NCI-H1436 (cell line): ENCODE results near the gene BBX.

ENCODE experiments used
- DNase-seq: peaks from one replicate; lab custom pipeline; 2025; lab: John Stamatoyannopoulos, UW

BBX gene

DNA sequence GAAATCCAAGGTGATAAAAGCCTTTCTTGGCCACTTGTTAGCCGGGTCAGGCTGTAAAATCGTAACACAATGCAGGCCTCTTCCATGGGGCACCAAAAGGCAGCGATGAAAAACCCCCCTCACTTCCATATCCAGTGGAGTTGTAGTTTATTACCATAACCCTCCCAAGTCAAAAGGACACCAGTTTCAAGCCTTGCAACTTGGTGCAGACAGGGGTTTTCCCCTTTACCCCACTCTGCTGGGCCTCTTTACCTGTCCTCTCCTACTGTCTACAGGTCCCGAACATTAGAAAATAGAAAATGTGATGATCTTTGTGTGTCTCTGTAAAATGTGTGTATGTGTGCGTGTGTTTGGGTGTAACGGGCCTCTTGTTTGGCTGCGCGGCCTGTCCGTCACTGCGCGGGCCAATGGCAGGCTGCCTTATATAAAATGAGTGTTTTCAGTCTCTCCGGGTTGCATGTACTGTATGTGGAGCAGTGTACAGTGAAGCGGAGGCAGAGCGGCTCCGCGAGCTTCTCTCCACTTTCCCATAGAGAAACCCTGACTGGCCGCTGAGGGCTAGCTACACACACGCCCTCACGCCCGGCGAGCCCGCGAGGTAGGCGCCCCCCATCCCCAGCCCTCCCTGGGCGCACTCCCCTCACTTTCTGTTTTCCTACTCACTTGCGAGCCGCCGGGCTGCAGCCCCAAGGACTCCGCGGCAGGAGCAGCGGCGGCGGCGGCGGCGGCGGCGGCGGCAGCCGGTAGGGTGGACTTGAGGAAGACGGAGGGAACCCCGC lies at the start of gene BBX:
Gene BBX, plus strand, starts transcription at position 453 of the 779 bp plus-strand sequence. CDS start 187,499 bp downstream, outside the sequence.
- peak; percentile 86 for DNase-seq

DNA sequence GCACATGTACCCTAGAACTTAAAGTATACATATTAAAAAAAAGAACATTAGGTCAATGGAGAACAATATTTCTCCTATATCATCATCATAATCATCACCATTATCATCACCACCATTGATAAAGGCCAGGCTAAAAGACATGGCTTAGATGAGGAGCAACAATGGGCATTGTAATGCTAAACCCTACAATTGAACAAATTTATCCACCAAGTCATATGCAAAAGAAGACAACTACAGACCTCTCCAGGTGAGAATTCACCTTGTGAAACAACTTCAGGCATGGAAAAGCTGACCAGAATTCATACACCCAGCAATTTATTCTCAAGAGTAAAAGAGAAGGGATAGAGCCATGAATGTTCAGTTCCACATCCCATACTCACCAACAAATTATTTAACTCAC lies 46.3 kb upstream of the BBX start:
- DNase-seq = no peak

- no peak for DNase-seq
These were observed 35.3 kb upstream of the BBX start for GRCh38 chr3:107487490-107487889.

- DNase-seq = no peak
These were observed 33.8 kb upstream of the BBX start for GRCh38 chr3:107488942-107489341.

DNA sequence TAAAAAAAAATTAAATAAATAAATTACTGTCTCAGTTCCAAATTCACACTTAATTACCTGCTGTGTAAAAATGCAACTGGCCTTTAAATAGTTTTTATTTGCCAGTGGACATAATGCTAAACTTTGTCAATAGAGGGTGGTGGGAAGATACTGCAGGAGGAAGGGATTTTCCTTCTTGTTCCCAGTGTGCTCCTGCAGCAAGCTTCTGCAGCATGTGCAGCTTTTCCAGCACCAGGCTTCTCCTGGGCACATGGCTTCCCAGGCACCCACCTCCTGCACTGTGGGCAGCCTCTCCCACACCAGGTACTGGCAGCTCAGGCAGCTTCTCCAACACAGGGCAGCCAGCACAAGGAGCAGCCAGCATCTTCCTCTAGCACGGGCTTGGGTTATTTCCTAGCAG lies 29.6 kb upstream of the BBX start:
- no peak for DNase-seq

DNA sequence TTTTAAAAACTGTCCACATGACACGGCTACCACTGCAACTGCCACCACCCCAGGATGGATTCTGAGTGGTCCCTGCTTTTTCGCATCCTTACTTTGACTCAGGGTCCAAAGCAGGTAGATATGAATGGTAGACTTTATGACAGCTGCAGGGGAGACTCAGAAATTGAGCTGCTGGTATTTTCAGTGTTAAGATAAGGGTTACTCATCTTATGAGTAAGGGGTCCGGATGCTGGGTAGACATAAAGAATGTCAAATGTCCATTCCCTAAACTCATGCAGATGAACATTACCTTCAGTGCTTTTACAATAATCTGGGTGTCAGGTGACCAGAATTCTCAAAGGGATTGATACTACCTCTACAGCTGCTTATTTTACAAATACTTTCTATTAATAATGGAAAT lies 25.9 kb upstream of the BBX start:
- no peak for DNase-seq

DNA sequence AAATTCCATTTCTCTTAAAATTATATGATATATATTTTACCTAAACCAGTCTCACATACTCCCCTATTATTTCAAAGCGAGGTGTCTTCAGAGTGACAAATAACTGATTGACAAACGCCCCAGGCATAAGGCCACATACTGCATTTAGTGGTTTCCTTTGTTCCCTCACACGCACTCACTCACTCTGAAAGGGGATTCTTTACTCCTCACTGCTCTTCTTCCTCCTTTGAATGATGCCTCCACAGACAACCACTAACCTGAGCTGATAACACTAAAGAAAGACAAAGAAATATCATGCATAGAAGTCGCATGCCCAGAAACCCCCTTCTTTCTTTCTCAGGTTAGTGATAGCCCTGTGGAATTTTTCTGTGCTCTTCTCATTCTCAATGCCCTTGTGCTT lies 24.1 kb upstream of the BBX start:
- no peak for DNase-seq

- DNase-seq = no peak
These were observed 16.3 kb upstream of the BBX start for GRCh38 chr3:107506458-107506857.

DNA sequence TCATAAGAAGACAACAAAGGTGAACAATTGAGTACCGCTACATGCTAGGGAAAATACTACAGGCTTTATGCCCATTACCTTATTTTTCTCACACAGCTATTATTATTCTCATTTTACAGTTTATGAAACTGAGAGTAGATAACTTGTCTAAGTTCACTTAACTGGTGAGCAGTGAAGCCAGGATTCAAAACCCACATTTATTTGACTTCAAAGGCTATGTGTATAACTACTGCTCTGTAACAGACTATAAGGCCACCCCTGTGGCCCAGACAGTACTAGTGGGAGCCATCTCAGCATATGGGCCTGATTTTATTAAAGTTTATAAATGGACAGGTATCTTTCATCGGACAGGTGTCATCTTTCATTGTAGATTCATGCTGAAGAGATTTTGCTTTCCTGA lies 14.4 kb upstream of the BBX start:
- no peak for DNase-seq

DNA sequence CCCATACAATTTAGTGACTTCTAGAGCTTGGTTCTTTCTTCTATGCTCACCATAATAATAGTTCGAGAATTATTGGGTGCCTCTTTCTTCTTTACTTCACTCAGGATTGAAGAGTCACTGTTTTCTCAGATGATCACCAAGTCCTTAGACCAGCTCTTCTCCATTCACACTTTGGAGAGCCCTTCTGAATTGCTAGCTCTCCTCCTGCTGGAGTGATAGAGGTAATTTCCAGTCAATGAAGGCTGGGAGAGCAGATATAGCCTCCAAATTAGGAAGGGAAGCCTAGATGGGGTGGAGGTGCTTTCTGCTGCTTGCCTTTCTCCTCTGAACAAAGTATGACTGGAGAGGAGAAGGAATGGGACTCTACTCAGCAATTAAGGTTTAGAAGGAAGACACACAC lies 10.7 kb upstream of the BBX start:
- DNase-seq = no peak

DNA sequence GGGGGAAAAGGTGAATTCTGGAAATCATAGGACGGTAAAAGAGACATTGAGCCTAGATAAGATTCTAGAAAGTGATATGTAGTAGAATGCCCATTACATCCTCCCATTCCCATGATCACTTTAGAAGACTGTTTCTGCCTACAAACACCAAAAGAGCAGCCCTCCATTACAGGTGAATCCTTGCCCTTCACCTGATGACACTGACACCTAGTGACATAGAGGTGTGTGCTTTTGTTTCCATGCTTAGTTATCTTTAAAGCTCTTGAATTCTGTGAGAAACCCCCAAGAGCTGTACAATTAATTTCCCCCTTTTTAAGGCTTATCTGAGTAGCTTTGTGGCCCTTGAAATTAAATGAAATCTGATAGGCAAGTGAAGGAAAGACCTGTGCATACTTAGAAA lies 8.3 kb upstream of the BBX start:
- no peak for DNase-seq

DNA sequence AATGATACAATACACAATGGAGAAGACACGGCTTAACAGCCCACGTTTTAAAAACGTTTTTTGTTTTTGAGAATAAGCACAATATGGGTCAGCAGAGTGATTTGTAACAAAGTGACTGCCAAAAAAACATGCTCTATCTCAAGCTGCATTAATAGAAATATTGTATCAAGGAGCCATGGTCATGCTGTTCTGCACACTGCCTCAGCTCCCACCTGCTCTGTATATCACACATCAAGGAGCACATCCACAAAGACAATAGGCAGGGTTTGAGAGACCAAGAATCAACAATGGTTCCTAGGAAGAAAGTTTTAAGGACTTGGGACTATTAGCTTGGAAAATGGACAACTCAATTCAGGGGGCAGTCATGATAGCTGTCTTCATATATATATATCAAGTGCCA lies 6.3 kb upstream of the BBX start:
- DNase-seq = no peak

DNA sequence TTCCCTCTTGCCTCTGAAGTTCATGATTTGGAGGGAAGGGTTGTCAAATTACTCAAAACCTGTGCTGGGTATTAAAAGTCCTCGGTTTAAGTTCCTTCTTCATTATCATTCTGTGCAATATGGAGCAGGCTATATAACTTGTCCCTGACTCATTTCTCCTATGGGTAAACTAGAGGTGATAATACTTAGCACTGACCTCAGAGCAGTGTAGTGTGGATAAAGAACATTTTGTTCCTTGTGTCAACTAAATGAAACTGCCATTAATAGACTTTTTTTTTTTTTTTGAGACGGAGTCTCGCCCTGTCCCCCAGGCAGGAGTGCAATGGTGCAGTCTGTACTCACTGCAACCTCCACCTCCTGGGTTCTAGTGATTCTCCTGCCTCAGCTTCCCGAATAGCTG lies 2.2 kb upstream of the BBX start:
- DNase-seq = no peak

DNA sequence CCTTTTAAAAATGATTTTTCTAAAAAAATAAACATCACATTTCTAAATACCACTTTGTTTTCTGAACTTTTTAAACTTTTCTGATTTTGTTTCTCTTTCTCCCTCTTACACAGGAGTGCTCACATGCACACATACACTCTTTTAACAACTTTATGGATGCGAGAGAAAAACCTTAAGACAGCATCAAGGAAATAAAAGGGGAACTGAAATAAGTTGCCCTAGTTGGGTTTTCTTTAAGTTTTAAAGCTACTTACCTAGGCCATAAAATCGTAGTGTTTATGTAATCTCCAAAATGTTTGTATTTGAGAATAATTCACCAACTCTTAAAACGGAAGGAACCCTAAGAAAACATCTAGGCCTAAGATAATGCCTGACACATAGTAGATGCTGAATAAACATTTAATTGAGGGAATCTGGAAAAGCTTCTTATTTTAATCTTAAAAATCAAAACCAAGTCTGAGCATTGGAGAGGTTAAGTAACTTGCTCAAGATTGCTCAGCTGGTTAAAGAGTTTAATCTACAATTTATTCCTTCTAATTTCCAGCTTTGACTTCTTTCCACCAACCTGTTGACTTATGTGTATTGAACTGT lies 1.2 kb upstream of the BBX start:
- DNase-seq = no peak

DNA sequence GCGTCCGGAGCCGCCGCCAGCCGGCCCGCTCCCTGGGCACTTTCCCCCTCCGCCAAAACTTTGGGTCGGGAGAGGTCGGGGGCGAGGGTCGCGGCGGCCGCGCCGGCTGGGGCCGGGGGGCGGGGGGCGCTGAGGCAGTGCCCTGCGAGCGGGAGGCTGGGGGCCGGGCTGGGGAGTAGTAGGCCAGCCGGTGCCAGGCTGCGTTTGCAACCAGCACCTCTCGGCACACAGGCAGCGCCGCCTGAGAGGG lies 452 bp downstream of the BBX start:
- peak; percentile 56 for DNase-seq

- DNase-seq = peak; percentile 56
These were observed 970 bp downstream of the BBX start for GRCh38 chr3:107523539-107524325.

- no peak for DNase-seq
These were observed 1.6 kb downstream of the BBX start for GRCh38 chr3:107524326-107524840.

GRCh38 chr3:107524841-107525643 lies 2.3 kb downstream of the BBX start:
- DNase-seq = no peak

- DNase-seq = no peak
These were observed 3.0 kb downstream of the BBX start for GRCh38 chr3:107525644-107526305.

DNA sequence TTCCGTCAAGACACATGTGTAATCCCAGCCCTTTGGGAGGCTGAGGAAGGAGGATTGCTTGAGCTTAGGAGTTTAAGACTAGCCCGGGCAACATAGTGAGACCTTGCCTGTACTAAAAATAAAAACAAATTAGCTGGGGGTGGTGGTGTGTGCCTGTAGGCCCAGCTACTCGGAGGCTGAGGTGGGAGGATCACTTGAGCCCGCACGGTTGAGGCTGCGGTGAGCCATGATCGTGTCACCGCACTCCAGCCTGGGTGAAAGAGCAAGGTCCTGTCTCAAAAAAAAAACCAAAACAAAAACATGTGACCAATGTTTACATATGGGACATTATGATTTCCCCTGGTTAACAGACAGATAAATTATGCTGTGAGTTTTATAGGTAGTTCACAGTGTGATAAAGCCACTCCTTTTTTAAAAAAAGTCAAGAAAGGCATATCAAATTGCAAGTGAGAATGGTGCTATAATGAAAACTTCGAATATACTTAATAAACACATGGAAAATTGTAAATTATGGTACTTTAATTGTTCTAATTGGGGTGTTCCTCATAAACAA lies 9.2 kb downstream of the BBX start:
- no peak for DNase-seq

- no peak for DNase-seq
These were observed 18.1 kb downstream of the BBX start for GRCh38 chr3:107540857-107541256.

DNA sequence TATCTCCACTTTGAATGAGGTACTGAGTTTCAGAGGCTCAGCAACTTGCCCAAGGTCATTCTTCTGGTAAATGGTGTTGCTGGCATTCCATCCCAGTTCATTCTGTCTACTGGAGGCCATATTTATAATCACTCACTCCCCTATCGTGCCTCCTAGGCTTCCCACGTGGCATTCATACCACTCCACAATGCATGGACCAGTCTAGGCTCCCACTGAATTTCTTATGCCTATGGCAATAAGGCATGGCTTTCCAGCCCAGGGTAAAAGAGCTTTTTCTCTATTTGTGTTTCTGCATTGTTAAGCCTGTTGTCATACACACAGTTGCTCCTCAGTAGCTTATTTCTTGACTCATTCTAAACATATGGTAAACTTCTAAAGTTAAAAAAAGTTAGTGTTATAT lies 19.9 kb downstream of the BBX start:
- DNase-seq = no peak
